Raji (cell line): ENCODE measurements around the gene TRIP13.

Source experiments
- POLR2A ChIP-seq: IDR thresholded peaks from 2 replicates; pipeline ENCODE4 v1.6.1; 2011; ENCODE audit warnings: low read depth, low read length, control low read depth; ENCODE audit not compliant: insufficient read depth

Gene TRIP13

DNA sequence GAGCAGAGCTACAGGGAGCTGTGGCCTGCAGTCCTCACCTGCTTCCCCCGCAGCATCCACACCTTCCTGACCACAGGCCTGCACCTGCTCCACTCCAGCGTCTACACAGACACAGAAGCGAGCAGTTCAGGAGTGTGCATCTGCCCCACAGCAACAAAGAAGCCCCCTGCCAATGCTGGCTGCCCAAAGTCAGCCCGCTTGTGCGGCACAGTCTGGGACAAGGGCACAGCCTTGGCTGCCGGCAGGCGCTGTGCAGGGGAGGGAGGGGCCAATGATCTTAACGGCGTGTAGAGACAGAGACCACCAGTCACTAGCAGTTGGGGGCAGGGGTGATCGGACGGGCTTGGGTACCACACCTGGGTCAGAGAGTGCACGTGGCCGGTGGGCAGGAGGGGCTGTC, 6.6 kb upstream of the TRIP13 start:
- no peak for TF ChIP-seq POLR2A

DNA sequence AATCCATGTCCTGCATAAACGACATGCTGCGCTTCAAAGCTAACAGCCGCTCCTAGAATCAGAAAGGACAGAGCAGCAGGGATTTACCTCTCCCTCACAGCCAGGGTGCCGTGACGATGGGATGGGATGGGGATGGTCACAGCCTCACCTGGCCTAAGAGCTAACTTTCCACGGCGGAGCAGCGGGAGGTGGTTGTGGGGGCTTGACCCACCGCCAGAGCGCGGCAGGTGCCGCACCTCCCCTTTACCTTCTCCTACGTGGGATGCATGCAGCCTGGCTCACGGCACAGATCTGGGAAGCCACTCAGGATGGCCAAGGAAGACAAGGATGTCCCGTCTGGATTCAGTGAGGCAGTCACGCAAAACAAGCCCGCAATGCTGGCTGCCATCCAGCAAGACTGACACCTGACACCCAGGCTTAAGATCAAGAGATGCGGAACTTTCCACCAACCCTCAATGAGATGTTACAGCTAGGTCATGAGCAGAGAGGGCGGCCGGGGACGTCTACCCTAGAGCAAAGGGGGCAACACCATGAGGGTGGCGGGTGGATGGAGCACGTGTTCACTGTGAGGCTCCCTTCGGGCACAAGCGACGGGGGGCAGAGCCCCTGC, 5.9 kb upstream of the TRIP13 start:
- no peak for TF ChIP-seq POLR2A

DNA sequence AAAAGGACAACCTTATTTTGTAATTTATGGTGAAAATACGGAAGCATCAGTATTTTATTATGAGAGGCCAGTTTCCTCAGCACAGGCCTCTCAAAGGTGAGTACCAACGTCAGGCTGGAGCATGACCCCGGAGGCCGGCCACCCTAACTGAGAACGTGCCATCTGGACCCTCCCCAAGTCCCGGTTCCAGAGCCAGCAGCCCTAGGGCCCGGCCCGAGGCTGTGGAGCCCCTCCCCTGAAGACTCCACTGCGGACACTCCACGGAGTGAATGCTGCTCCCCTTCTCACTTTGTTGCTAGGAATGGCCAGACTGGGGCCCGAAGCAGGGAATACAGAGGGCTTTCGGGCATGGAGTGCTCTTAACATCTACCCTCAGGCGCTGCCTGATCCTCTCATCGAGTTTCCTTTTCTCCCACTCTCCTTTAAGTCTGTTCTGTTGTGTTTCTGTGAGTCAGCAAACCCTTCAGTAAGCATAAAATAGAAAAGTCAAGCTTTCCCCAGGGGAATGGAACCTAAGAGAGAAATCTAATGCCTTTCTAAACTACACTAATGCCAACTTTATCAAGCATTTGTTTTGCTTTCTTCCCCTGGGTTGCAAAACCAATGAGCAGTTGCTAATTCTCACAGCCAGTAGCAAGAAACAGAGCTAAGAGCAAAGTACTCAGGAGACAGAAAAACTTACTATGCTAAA, 4.6 kb upstream of the TRIP13 start:
- no peak for TF ChIP-seq POLR2A

DNA sequence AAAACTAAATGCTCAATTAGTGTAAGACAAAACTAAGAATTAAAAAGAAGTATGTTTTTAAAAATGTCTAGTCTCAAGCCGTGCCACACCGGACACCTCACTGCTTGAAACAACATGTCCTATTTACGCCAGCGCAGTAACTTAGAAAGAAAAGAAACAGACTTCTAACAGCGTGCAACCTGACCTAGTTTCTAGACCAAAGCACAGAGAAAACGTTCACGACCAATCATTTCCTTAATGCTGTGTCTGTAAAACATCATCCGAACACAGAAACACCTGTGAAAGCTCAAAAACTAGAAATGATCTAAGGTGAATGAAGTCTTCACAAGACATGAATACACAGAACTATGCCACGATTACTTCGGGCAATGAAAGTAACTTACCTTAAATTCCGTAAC, 4.0 kb upstream of the TRIP13 start:
- no peak for TF ChIP-seq POLR2A

GRCh38 chr5:889075-889710, 3.5 kb upstream of the TRIP13 start:
- TF ChIP-seq POLR2A = no peak

GRCh38 chr5:891117-891836, 1.4 kb upstream of the TRIP13 start:
- no peak for TF ChIP-seq POLR2A

DNA sequence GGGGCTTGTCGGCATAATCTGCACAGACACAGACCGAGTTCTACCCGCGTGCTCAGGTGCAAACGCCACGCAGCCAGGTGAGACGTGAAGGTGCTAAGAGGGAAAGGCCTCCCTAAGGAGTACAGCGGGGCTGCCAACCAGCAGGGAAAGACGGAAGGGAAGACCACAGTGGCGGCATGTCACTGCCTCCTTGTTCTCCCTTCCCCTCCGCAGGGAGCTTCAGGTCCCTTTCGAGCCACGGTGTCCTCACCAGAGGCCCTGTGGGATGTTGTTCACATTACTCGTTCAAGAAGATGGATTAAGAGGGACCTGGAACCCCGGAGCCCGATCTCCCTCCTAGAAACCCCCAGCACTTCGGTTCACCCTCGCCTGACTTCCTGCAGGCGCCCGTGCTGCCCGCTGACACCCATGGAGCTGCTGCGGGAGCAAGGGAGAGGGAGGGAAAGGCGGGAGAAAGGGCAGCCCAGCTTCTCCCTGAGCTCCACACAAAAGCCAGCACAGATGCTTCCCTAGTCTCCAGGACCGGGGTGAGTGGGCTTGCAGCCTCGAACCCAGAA, 769 bp upstream of the TRIP13 start:
- no peak for TF ChIP-seq POLR2A

DNA sequence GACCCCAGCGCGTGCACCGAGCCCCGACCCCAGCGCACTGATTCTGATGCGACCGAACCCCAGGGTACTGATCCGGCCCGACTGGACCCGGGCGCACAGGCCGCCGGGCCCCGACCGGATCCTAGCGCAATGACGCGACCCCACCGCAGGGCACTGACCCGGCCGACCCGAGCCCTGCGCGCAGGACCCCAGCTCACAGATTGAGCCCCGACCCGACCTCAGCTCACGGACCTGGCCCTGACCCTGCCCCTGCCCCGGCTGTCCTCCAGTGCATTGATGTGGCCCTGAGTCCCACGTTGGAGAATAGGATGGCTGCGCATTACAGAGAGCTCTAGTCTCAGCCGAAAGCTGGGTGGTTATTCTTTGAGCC, 438 bp downstream of the TRIP13 start:
- no peak for TF ChIP-seq POLR2A

- no peak for TF ChIP-seq POLR2A
These were observed 1.0 kb downstream of the TRIP13 start for GRCh38 chr5:893711-894110.

DNA sequence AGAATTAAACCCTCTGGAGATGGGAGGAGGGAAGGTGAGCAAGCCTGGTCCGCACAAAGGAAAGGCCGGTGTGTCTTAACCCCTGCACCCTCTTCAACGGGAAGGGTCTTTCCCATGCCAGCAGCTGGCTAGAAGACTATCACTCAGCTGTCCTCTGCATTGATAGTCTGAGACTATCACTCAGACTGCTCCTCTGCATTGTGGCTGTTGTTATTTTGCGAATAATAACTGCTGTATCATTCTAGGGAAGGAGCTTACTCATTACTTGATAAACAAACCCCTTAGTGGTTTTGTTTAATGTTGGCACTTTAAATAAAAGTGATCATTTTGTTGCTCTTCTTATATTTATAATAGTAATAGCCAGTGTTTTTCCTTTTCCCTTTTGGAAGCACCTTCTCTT, 8.1 kb downstream of the TRIP13 start:
- no peak for TF ChIP-seq POLR2A

DNA sequence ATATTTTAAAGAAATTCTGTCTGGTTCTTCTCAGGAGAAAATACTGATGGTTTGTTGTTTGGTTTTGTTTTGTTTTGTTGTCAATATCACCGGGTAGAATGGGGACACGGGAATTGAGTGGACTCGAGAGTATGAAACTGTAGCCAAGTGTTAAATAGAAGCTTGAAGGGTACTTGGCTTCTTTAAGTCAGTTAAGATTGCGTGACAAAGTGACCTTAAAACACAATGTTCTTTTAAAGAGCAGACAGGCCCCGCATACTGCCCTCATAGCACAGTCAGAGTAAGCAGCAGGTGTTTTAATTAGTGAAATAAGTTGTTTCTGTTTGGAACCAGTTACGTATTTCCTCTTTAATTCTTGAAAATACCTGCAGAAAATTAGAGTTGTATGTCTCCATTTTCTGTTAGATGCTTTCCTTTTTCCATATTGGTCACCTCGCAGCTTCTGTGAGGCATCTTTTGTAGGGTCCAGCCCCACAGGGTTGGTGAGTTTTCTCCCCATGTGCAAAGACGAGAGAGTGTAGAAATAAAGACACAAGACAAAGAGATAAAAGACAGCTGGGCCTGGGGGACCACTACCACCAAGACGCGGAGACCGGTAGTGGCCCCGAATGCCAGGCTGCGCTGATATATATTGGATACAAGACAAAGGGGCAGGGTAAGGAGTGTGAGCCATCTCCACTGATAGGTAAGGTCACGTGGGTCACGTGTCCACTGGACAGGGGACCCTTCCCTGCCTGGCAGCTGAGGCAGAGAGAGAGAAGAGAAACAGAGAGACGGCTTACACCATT, 9.6 kb downstream of the TRIP13 start:
- no peak for TF ChIP-seq POLR2A

DNA sequence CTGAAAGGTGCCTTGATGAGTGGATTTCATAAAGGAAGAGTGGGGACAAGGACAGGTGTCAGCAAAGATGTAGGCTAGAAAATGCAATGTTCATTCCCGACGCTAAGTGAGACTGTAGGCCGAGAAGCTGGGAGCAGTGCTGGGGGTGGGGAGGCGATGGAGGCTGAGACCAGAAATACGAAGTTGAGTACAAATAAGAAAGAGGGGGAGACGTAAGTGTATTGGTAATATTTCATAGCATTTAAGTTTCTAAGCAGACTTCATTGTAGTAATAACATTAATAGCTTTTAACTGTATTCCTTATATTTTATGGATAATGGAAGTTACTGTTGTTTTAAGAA, 11.0 kb downstream of the TRIP13 start:
- no peak for TF ChIP-seq POLR2A

- no peak for TF ChIP-seq POLR2A
These were observed 12.5 kb downstream of the TRIP13 start for GRCh38 chr5:905139-905642.

DNA sequence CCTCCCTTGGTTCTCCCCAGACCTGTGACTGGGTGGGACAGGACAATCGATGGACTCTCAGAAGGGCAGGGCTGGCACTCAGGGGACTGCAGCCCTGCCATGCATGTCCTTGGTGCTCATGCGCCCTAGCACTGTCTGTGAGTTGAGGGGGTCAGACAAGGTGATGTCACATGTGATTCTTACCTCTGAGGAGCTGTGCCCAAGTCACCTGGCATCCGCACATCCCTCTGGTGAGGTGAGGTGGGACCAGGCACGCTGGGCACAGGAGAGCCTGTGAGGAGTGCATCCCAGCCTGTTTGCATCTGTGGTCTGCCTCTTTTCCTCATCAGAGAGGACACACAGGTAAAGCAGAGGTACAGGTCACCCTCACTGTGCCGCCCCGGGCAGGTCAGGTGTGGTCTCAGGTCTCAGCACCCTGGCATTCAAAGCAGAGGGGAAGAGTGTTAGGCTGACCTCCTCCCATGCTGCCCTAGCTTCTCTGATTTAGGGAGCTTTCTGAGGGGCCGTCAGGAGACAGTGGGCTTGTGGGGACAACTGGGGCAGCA, 14.8 kb downstream of the TRIP13 start:
- no peak for TF ChIP-seq POLR2A

DNA sequence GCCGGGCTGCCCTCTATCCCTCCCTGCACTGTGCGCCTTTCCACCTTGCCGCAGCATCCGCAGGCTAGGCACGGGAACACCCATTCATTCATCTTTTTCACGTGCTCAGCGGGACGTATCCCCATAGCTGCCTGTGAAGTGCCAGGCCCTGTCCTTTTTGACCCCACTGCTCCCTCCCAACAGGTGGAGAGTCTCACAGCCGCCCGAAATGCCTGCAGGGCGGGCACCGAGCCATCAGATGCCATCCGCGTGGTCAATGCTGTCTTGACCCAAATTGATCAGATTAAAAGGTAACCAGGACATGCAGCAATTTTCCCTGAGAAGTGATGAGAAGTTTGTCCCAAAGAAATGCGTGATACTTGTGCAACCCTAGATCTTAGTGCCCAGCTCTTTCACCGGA, 15.5 kb downstream of the TRIP13 start:
- TF ChIP-seq POLR2A = no peak

GRCh38 chr5:909086-909485, 16.4 kb downstream of the TRIP13 start:
- no peak for TF ChIP-seq POLR2A
